Thyroid gland (tissue), 4 donors: Measurements from ENCODE around the gene PSMG3.

Experiments used
- CTCF ChIP-seq, 6 experiments: fragments of 200-600 bp in 3 of 6; fragments of 450-650 bp in 3 of 6; sonication (generic) in 3 of 6; IDR thresholded peaks; one replicate each; pipeline ENCODE4 v1.5.1; 2016 to 2019; ENCODE audit warnings: antibody characterized with exemption in 6 of 6, mild to moderate bottlenecking in 2 of 6, inconsistent platforms in 1 of 6, moderate library complexity in 1 of 6
- POLR2A ChIP-seq, 2 donors: fragments of 450-650 bp; IDR thresholded peaks; one replicate each; pipeline ENCODE4 v1.6.1; 2017; ENCODE audit warnings: antibody characterized with exemption in 2 of 2, mild to moderate bottlenecking in 2 of 2, moderate library complexity in 1 of 2

- no peak for TF ChIP-seq CTCF (IDR thresholded peaks at IDR 0.05)
- TF ChIP-seq POLR2A (IDR thresholded peaks at IDR 0.05) = no peak
These were observed 35.3 kb downstream of the PSMG3 start for GRCh38 chr7:1534330-1535099.
